Activated CD8-positive, alpha-beta memory T cell treated with anti-CD3 and anti-CD28 coated beads for 4 hours (primary cell): ENCODE data around the gene EIF2S2.
"Not testable (repeated sequence)": the region's sequence is repeated elsewhere in the genome, so short reads cannot be mapped to it uniquely, and the experiment has no call there.

ENCODE experiments used
- DNase-seq, 2 donors: peaks; one replicate each; pipeline ENCODE4 v3.0.0-alpha.2; 2020; ENCODE audit warnings: low read depth in 2 of 2

EIF2S2 gene, protein sequence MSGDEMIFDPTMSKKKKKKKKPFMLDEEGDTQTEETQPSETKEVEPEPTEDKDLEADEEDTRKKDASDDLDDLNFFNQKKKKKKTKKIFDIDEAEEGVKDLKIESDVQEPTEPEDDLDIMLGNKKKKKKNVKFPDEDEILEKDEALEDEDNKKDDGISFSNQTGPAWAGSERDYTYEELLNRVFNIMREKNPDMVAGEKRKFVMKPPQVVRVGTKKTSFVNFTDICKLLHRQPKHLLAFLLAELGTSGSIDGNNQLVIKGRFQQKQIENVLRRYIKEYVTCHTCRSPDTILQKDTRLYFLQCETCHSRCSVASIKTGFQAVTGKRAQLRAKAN

DNA sequence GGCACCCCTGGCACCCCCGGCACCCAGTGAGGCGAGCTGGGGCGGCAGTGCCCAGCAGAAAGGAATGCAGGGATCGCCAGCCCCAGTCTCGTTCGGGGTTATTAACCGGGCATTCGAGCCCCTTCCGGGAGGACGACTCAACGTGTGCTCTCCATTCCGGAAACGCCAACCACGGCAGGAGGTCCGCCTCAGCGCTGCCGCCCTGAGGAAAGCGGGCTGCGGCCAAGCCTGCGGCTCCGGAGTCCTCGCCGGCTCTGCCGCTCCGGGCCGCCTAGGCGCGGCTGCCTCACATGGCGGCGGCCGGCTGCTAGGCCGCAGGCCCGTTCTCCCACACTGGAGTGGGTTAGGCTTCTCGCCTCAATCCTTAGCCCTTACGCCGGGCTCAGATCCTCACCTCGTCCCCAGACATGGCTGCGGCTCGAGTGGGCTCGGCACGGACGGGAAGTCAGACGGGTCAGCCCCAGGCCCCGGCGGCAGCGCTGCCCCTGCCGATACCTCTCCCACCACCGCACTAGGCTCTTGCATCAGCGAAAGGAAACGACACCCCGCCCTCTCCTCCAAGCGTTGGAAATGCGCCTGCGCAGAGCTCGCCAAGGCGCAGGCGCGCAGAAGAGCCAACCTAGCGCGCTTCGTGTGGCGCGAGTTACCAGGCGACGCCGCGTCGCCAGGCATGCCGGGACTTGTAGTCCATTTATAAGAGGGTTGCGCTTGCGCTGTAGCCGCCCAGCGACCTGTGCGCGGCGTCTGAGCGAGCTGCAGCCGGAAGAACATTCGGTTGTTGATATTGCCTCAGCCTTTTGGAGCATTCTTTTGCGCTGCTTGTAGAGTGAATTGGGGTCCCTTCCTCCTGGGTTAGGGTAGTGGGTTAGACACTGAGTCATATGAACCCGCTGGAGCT, at the start of gene EIF2S2:
EIF2S2 (minus strand) TSS at position 542 of the 898 bp plus-strand sequence; CDS start at position 409, 133 bp downstream.
- DNase-seq = peak; percentile 88 to 92

GRCh38 chr20:34157697-34158096, 45.7 kb upstream of the EIF2S2 start:
- DNase-seq = not testable (repeated sequence)

DNA sequence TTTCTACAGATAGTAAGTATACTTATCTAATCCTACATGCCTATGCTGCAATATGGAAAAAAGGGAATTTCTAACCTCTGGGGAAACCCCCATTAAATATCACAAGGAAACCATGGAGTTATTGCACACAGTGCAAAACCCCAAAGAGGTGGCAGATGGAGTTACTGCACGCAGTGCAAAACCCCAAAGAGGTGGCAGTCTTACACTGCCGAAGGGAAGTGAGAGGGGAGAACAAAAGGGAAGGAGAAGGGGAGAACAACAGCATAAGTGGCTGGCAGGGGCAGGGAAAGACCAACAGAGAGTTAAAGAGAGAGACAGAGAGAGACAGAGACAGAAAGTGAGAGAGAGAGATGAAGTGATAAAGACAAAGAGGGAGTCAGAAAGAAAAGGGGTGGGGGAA, 43.8 kb upstream of the EIF2S2 start:
- no peak for DNase-seq

- DNase-seq = not testable (repeated sequence)
Observed at GRCh38 chr20:34153169-34153568, 41.1 kb upstream of the EIF2S2 start.

DNA sequence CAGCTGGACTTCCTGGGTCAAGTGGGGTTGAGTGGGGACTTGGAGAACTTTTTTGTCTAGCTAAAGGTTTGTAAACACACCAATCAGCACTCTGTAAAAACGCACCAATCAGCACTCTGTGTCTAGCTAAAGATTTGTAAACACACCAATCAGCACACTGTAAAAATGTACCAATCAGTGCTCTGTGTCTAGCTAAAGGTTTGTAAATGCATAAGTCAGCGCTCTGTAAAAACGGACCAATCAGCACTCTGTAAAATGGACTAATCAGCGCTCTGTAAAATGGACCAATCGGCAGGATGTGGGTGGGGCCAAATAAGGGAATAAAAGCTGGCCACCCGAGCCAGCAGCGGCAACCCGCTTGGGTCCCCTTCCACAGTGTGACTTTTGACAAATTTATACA, 40.0 kb upstream of the EIF2S2 start:
- not testable (repeated sequence) for DNase-seq

DNA sequence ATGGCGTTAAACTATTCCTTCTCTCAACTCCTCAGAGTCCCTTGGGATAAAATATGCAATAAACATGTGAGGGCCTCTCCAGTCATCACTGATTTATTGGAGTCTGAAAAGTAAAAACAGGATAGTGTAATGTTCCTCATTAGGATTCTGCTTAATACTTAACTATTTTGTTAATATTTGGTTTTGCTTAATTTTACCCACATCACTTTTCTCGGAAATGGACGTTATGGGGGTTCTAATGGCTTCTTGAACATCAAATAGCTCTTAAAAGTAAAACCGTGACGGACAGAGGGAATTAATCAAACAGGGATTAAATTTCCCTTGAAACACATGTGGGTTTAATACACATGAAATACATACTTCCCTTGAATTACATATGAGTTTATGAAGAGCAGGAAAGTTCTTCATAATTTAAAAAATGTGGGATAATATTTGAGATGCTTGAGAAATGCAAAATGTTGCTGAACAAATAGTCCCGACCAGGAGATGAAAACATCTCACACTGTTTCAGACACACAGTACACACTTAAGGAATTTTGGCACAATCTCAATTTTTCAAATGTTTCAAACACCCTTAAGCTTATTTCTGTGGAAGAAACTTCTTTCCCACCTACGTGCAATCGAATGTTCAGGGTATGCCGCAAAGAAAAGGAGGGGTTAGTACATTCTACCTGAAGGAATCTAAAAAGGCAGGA, 38.4 kb upstream of the EIF2S2 start:
- no peak for DNase-seq

- no peak for DNase-seq
Observed at GRCh38 chr20:34145280-34145819, 33.3 kb upstream of the EIF2S2 start.

DNA sequence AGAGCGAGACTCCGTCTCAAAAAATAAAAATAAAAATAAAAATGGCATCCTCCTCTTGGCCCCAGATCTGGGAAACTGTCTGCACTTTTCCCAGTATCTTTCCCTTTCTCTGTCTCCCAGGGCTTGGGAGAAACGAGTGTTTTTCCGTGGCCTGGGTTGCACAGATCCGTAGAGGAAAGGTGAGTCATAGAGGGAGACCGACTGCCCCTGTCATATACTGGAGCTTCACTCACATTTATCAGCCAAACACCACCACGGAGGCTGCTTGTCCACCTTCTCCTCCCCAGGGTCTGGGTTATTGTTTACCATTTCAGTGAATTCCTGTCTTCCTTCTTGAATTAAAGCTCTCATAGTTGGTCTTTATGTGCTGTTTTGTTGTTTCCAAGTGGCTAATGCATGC, 31.9 kb upstream of the EIF2S2 start:
- no peak for DNase-seq

DNA sequence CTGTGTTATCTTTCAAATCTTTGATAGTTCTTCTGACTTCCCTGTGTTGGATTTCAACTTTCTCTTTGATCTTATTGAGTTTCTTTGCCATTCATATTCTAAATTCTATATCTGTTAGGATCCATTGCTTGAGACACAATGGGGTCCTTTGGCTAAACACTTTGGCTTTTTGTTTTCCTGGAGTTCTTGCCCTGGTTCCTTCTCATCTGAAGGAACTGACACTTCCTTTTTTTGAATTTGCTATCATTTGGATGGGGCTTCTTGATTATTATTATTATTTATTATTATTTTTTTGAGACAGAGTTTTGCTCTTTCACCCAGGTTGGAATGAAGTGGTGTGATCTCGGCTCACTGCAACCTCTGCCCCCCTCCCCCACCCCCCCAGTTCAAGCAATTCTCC, 30.1 kb upstream of the EIF2S2 start:
- DNase-seq = no peak

- no peak for DNase-seq
Observed at GRCh38 chr20:34141293-34141692, 29.2 kb upstream of the EIF2S2 start.

GRCh38 chr20:34135525-34136275, 23.7 kb upstream of the EIF2S2 start:
- not testable (repeated sequence) for DNase-seq

DNA sequence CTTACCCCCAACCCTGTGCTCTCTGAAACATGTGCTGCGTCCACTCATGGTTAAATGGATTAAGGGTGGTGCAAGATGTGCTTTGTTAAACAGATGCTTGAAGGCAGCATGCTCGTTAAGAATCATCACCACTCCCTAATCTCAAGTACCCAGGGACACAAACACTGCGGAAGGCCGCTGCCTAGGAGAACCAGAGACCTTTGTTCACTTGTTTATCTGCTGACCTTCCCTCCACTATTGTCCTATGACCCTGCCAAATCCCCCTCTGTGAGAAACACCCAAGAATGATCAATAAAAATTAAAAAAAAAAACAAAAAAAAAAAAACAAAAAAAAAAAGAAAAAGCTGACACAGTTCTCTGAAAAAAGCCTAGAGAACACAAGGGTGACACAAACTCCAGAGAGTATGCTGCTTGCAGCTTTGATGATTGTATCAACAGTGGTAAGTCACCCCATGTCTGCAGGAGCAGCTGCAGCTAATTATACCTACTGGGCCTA, 21.4 kb upstream of the EIF2S2 start:
- not testable (repeated sequence) for DNase-seq

DNA sequence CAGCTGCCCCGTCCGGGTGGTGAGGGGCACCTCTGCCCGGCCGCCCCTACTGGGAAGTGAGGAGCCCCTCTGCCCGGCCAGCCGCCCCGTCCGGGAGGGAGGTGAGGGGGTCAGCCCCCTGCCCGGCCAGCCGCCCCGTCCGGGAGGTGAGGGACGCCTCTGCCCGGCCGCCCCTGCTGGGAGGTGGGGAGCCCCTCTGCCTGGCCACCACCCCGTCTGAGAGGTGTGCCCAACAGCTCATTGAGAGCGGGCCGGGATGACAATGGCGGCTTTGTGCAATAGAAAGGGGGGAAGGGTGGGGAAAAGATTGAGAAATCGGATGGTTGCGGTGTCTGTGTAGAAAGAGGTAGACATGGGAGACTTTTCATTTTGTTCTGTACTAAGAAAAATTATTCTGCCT, 20.9 kb upstream of the EIF2S2 start:
- not testable (repeated sequence) for DNase-seq

DNA sequence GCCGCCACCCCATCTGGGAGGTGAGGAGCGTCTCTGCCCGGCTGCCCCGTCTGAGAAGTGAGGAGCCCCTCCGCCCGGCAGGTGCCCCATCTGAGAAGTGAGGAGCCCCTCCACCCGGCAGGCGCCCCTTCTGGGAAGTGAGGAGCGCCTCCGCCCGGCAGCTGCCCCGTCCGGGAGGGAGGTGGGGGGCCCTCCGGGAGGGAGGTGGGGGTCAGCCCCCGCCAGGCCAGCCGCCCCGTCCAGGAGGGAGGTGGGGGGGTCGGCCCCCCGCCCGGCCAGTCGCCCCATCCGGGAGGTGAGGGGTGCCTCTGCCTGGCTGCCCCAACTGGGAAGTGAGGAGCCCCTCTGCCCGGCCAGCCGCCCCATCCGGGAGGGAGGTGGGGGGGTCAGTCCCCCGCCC, 20.4 kb upstream of the EIF2S2 start:
- DNase-seq = not testable (repeated sequence)

GRCh38 chr20:34131491-34131890, 19.4 kb upstream of the EIF2S2 start:
- no peak for DNase-seq

- peak; percentile 10 to 12 for DNase-seq
Observed at GRCh38 chr20:34129518-34130162, 17.6 kb upstream of the EIF2S2 start.

DNA sequence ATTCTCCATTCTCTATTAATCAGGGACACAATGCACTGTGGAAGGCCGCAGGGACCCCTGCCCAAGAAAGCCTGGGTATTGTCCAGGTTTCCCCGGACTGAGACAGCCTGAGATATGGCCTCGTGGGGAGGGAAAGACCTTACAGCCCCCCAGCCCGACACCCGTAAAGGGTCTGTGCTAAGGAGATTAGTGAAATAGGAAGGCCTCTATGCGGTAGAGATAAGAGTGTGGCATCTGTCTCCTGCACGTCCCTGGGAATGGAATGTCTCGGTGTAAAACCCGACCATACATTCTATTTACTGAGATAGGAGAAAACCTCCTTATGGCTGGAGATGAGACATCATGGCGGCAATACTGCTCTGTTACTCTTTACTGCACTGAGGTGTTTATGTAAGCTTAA, 15.7 kb upstream of the EIF2S2 start:
- no peak for DNase-seq

- no peak for DNase-seq
Observed at GRCh38 chr20:34124469-34125249, 12.6 kb upstream of the EIF2S2 start.

- no peak for DNase-seq
Observed at GRCh38 chr20:34123309-34123708, 11.3 kb upstream of the EIF2S2 start.
